ENCODE measurements around the gene ZNF783.

Gene ZNF783

DNA sequence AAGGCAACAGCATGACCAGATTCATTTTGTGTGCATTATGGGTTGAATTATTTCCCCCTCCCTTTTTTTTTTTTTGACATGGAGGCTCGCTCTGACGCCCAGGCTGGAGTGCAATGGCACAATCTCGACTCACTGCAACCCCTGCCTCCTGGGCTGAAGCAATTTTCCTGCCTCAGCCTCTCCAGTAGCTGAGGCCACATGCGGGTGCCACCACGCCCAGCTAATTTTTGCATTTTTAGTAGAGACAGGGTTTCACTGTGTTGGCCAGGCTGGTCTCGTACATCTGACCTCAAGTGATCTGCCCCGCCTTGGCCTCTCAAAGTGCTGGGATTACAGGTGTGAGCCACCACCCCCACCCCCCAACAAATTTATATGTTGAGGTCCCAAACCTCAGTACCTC is 42.0 kb downstream of the ZNF783 start:
- Histone ChIP-seq H2AFZ (ENCODE audit: low read depth, low read length) (no peak overlapping the region), H3K4me3 (ENCODE audit: insufficient read depth in 1 of 2, low read depth in 1 of 2, low read length in 2 of 2) (no peak overlapping the region), H3K18ac (ENCODE audit: low read depth in 1 of 2, low read length in 2 of 2) (no peak overlapping the region), H2BK5ac (ENCODE audit: low read depth, low read length, poor library complexity, severe bottlenecking) (no peak overlapping the region), H4K8ac (ENCODE audit: low read length) (no peak overlapping the region), H3K4me1 (ENCODE audit: control insufficient read depth, insufficient read depth, low read depth, low read length) (no peaks in the 10 kb centered on the region), H3K4ac (ENCODE audit: low read depth in 1 of 2, low read length in 2 of 2) (no peak overlapping the region), H3K27me3 (ENCODE audit: control insufficient read depth in 1 of 2, insufficient read depth in 1 of 2, low read length in 2 of 2) (no peaks in the 10 kb centered on the region), H3K27ac (ENCODE audit: low read length, poor library complexity, severe bottlenecking) (no peak overlapping the region), H2BK120ac (ENCODE audit: low read depth, low read length) (no peak overlapping the region), H3K14ac (ENCODE audit: low read length in 2 of 2) (no peak overlapping the region), H3K4me2 (ENCODE audit: low read length, poor library complexity, severe bottlenecking) (no peak overlapping the region), H2BK12ac (ENCODE audit: low read length in 2 of 2) (no peak overlapping the region), H3K36me3 (ENCODE audit: control insufficient read depth in 1 of 2, insufficient read depth in 2 of 2, low read depth in 1 of 2, low read length in 2 of 2) (no peaks in the 10 kb centered on the region), H4K91ac (ENCODE audit: low read length) (no peak overlapping the region), H3K79me1 (replicated peaks; ENCODE audit: low read length, poor library complexity, severe bottlenecking) (no peaks in the 10 kb centered on the region), H2AK5ac (ENCODE audit: low read length, severe bottlenecking) (no peak overlapping the region), H2BK15ac (ENCODE audit: low read depth, poor library complexity, severe bottlenecking) (no peak overlapping the region), H3K23ac (ENCODE audit: low read length in 2 of 2) (no peak overlapping the region), H3K9ac (ENCODE audit: low read length) (no peak overlapping the region), H3K9me3 (ENCODE audit: control insufficient read depth, low read length) (no peaks in the 10 kb centered on the region)
- DNase-seq: no peak
- 82% methylated on average over 6 of the region's 7 CpGs for WGBS

DNA sequence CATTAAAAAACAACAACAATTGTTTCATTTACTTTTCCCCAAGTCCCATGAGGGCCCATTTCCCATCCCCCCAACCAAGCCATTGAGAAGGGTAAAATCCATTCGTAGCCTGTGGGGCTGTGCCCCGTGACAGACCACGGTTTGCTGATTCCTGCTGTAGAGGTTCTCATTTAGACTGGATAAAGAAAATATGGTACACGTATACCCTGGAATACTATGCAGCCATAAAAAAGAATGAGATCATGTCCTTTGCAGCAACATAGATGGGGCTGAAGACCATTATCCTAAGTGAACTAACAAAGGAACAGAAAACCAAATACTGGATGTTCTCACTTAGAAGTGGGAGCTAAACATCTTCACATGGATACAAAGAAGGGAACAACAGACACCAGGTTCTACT is 44.9 kb downstream of the ZNF783 start:
- Histone ChIP-seq H2AFZ (ENCODE audit: low read depth, low read length) (no peak overlapping the region), H4K91ac (ENCODE audit: low read length) (no peak overlapping the region), H3K79me1 (replicated peaks; ENCODE audit: low read length, poor library complexity, severe bottlenecking) (no peaks in the 10 kb centered on the region), H3K4me3 (ENCODE audit: insufficient read depth in 1 of 2, low read depth in 1 of 2, low read length in 2 of 2) (no peak overlapping the region), H2BK12ac (ENCODE audit: low read length in 2 of 2) (no peak overlapping the region), H2BK15ac (ENCODE audit: low read depth, poor library complexity, severe bottlenecking) (no peak overlapping the region), H3K14ac (ENCODE audit: low read length in 2 of 2) (no peak overlapping the region), H3K4me1 (ENCODE audit: control insufficient read depth, insufficient read depth, low read depth, low read length) (no peaks in the 10 kb centered on the region), H3K4me2 (ENCODE audit: low read length, poor library complexity, severe bottlenecking) (no peak overlapping the region), H3K23ac (ENCODE audit: low read length in 2 of 2) (no peak overlapping the region), H3K9ac (ENCODE audit: low read length) (no peak overlapping the region), H3K27me3 (ENCODE audit: control insufficient read depth in 1 of 2, insufficient read depth in 1 of 2, low read length in 2 of 2) (no peaks in the 10 kb centered on the region), H3K27ac (ENCODE audit: low read length, poor library complexity, severe bottlenecking) (no peak overlapping the region), H3K18ac (ENCODE audit: low read depth in 1 of 2, low read length in 2 of 2) (no peak overlapping the region), H2BK5ac (ENCODE audit: low read depth, low read length, poor library complexity, severe bottlenecking) (no peak overlapping the region), H3K4ac (ENCODE audit: low read depth in 1 of 2, low read length in 2 of 2) (no peak overlapping the region), H2BK120ac (ENCODE audit: low read depth, low read length) (no peak overlapping the region), H4K8ac (ENCODE audit: low read length) (no peak overlapping the region), H3K36me3 (ENCODE audit: control insufficient read depth in 1 of 2, insufficient read depth in 2 of 2, low read depth in 1 of 2, low read length in 2 of 2) (no peaks in the 10 kb centered on the region), H3K9me3 (ENCODE audit: control insufficient read depth, low read length) (no peaks in the 10 kb centered on the region), H2AK5ac (ENCODE audit: low read length, severe bottlenecking) (no peak overlapping the region)
- DNase-seq: no peak
- 93% methylated on average over 3 of the region's 4 CpGs for WGBS

DNA sequence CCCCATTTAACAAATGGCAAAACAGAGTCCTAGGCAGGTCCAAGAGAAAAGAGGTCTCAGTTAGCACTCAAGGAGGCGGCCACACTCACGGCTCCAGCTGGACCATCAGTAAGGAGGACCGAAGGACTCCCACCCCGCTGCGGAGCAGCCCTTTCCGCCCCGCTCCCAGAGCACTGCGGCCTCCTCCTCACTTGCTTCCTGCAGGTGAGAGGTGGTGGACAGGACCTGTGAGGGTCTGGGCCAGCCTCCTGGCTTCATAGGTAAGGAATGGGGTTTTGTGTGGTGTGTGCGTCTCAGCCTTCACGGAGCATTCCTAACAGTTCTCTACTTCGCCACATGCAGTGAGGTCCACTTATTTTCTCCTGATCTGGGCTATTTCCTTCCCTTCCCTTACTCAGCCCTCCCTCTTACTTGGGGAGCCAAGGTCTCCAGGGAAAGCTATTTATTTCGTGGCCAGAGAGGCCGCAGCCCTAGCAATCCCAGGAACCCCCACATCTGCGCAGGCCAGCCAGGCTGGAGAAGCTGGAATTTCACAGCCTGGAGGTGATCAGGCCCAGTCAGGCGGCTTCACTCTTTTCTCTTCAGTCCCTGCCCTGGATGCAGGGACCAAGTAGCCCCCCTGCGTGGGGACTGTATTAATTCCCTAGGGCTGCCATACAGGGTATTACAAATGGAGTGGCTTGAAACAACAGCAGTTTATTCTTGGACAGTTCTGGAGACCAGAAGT is 45.9 kb downstream of the ZNF783 start:
- DNase-seq: no peak
- no peaks in the 10 kb centered on the region for H3K9me3 ChIP-seq (ENCODE audit: control insufficient read depth, low read length)
- 88% methylated on average over 16 of the region's 16 CpGs for WGBS
- no peak overlapping the region for H3K18ac ChIP-seq (ENCODE audit: low read depth in 1 of 2, low read length in 2 of 2)
- no peak overlapping the region for H2BK5ac ChIP-seq (ENCODE audit: low read depth, low read length, poor library complexity, severe bottlenecking)
- H3K4me2 ChIP-seq (ENCODE audit: low read length, poor library complexity, severe bottlenecking): no peak overlapping the region
- H2BK15ac ChIP-seq (ENCODE audit: low read depth, poor library complexity, severe bottlenecking): no peak overlapping the region
- no peak overlapping the region for H2AFZ ChIP-seq (ENCODE audit: low read depth, low read length)
- H3K23ac ChIP-seq (ENCODE audit: low read length in 2 of 2): no peak overlapping the region
- H3K36me3 ChIP-seq (ENCODE audit: control insufficient read depth in 1 of 2, insufficient read depth in 2 of 2, low read depth in 1 of 2, low read length in 2 of 2): no peaks in the 10 kb centered on the region
- H2BK120ac ChIP-seq (ENCODE audit: low read depth, low read length): no peak overlapping the region
- no peaks in the 10 kb centered on the region for H3K4me1 ChIP-seq (ENCODE audit: control insufficient read depth, insufficient read depth, low read depth, low read length)
- H2AK5ac ChIP-seq (ENCODE audit: low read length, severe bottlenecking): no peak overlapping the region
- H3K27ac ChIP-seq (ENCODE audit: low read length, poor library complexity, severe bottlenecking): no peak overlapping the region
- H2BK12ac ChIP-seq (ENCODE audit: low read length in 2 of 2): no peak overlapping the region
- no peak overlapping the region for H3K14ac ChIP-seq (ENCODE audit: low read length in 2 of 2)
- no peak overlapping the region for H4K8ac ChIP-seq (ENCODE audit: low read length)
- H3K9ac ChIP-seq (ENCODE audit: low read length): no peak overlapping the region
- no peak overlapping the region for H4K91ac ChIP-seq (ENCODE audit: low read length)
- no peak overlapping the region for H3K4ac ChIP-seq (ENCODE audit: low read depth in 1 of 2, low read length in 2 of 2)
- no peaks in the 10 kb centered on the region for H3K79me1 ChIP-seq (replicated peaks; ENCODE audit: low read length, poor library complexity, severe bottlenecking)
- no peak overlapping the region for H3K4me3 ChIP-seq (ENCODE audit: insufficient read depth in 1 of 2, low read depth in 1 of 2, low read length in 2 of 2)
- H3K27me3 ChIP-seq (ENCODE audit: control insufficient read depth in 1 of 2, insufficient read depth in 1 of 2, low read length in 2 of 2): no peaks in the 10 kb centered on the region

DNA sequence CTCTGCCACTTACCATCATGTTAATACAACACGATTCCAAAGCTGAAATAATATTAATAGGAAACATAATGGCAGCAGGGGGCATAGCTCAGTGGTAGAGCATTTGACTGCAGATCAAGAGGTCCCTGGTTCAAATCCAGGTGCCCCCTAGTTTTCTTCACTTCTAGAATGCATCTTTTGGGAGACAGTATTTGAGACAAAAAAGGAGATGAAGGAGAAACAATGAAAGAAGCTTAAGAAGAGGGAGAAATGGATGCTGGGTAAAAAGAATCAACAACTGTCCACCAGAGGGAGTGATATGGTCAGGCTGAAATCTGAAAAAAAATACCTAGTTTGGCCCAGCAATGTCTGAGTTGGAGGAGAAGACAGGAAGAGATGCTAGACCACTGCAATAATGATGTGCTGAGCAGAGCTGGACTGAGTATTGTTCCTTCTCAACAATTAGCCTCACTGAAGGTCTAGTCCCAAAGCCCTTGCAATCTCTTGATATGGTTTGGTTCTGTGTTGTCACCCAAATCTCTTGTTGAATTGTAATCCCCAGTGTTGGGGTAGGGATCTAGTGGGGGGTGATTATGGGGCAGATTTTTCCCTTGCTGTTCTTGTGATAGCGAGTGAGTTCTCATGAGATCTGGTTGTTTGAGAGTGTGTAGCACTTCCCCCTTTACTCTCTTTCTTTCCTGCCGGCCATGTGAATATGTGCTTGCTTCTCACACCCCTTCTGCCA is 48.3 kb downstream of the ZNF783 start:
- Histone ChIP-seq H2BK120ac (ENCODE audit: low read depth, low read length) (no peak overlapping the region), H3K79me1 (replicated peaks; ENCODE audit: low read length, poor library complexity, severe bottlenecking) (no peaks in the 10 kb centered on the region), H2BK12ac (ENCODE audit: low read length in 2 of 2) (no peak overlapping the region), H3K36me3 (ENCODE audit: control insufficient read depth in 1 of 2, insufficient read depth in 2 of 2, low read depth in 1 of 2, low read length in 2 of 2) (no peaks in the 10 kb centered on the region), H2AK5ac (ENCODE audit: low read length, severe bottlenecking) (no peak overlapping the region), H2AFZ (ENCODE audit: low read depth, low read length) (no peak overlapping the region), H3K9me3 (ENCODE audit: control insufficient read depth, low read length) (no peaks in the 10 kb centered on the region), H2BK15ac (ENCODE audit: low read depth, poor library complexity, severe bottlenecking) (no peak overlapping the region), H2BK5ac (ENCODE audit: low read depth, low read length, poor library complexity, severe bottlenecking) (no peak overlapping the region), H3K27ac (ENCODE audit: low read length, poor library complexity, severe bottlenecking) (no peak overlapping the region), H3K4me2 (ENCODE audit: low read length, poor library complexity, severe bottlenecking) (no peak overlapping the region), H3K9ac (ENCODE audit: low read length) (peak overlapping the region; percentile 23), H4K91ac (ENCODE audit: low read length) (no peak overlapping the region), H4K8ac (ENCODE audit: low read length) (no peak overlapping the region), H3K23ac (ENCODE audit: low read length in 2 of 2) (no peak overlapping the region), H3K4me1 (ENCODE audit: control insufficient read depth, insufficient read depth, low read depth, low read length) (no peaks in the 10 kb centered on the region), H3K4me3 (ENCODE audit: insufficient read depth in 1 of 2, low read depth in 1 of 2, low read length in 2 of 2) (no peak overlapping the region), H3K14ac (ENCODE audit: low read length in 2 of 2) (no peak overlapping the region), H3K4ac (ENCODE audit: low read depth in 1 of 2, low read length in 2 of 2) (no peak overlapping the region), H3K27me3 (ENCODE audit: control insufficient read depth in 1 of 2, insufficient read depth in 1 of 2, low read length in 2 of 2) (no peaks in the 10 kb centered on the region), H3K18ac (ENCODE audit: low read depth in 1 of 2, low read length in 2 of 2) (no peak overlapping the region)
- DNase-seq: peak; percentile 74
- 93% methylated on average over 3 of the region's 3 CpGs for WGBS

Measured in mesenchymal stem cell (in vitro differentiated cells and primary cell).